Testis (tissue), 3 donors: ENCODE data around the gene FREY1. TPM values are rescaled to one million over a fixed set of nuclear protein-coding genes. Genes with fewer than 3 reads are reported as not detected.

Experiments used
- DNase-seq: peaks from one replicate; pipeline ENCODE4 v3.0.0-alpha.2; 2019
- H3K27ac ChIP-seq, 2 donors: fragments of 200-600 bp; sonication (generic); one replicate each; pipeline ENCODE4 v1.5.1; 2019
- H3K27me3 ChIP-seq: fragments of 200-600 bp; sonication (generic); one replicate; pipeline ENCODE4 v1.5.1; 2019
- H3K36me3 ChIP-seq: fragments of 200-600 bp; sonication (generic); one replicate; pipeline ENCODE4 v1.5.1; 2017; ENCODE audit warnings: low read depth; ENCODE audit errors: missing control alignments
- H3K4me1 ChIP-seq: fragments of 200-600 bp; sonication (generic); one replicate; pipeline ENCODE4 v1.5.1; 2019
- H3K4me3 ChIP-seq, 2 donors: fragments of 200-600 bp; sonication (generic); one replicate each; pipeline ENCODE4 v1.5.1; 2017 to 2019
- H3K9me3 ChIP-seq: fragments of 200-600 bp; sonication (generic); one replicate; pipeline ENCODE4 v1.5.1; 2017
- CTCF ChIP-seq, 3 experiments: fragments of 450-650 bp in 2 of 3; fragments of 200-600 bp in 1 of 3; sonication (generic) in 1 of 3; IDR thresholded peaks; one replicate each; pipeline ENCODE4 v1.5.1; 2016 to 2019; ENCODE audit warnings: antibody characterized with exemption in 3 of 3, mild to moderate bottlenecking in 2 of 3, moderate library complexity in 1 of 3
- POLR2A ChIP-seq: fragments of 450-650 bp; IDR thresholded peaks from one replicate; pipeline ENCODE4 v1.6.1; 2017; ENCODE audit warnings: antibody characterized with exemption, mild to moderate bottlenecking, moderate library complexity
- WGBS, 2 donors: methylation state at CpG; one replicate each; pipeline ENCODE4 v1.1.5; 2018; 5-methylcytosine and 5-hydroxymethylcytosine counted together
- intact Hi-C: fragments of 100-400 bp; cut with DNase I; formaldehyde crosslinking; loops from one replicate; pipeline ENCODE4 v1.15.1; 2023; ENCODE audit warnings: low total_unique reads
- polyA plus RNA-seq: library from polyadenylated mRNA; stranded (reverse); fragments of 350-450 nt; fragmentation: Illumina TruSeq; extraction: RNeasy Lipid Tissue Mini Kit (QIAGEN cat#74804); gene quantifications from one replicate; pipeline ENCODE4 v1.2.3, GENCODE V29; 2014; ENCODE audit warnings: low read depth, low replicate concordance; ENCODE audit not compliant: insufficient read depth
- total RNA-seq, 2 donors: library from RNA; depleted of rRNA; stranded (reverse); fragments of >200 nt; gene quantifications; one replicate each; pipeline ENCODE4 v1.2.3, GENCODE V29; 2016

The FREY1 gene
- total and polyA plus RNA-seq, 3 donors from 2014 or later, result 19.2 to 59.2 (median 22.7) TPM

GRCh38 chr11:45917286-45917622 lies 10.2 kb upstream of the FREY1 start:
- no peaks in the 10 kb centered on the region for H3K27me3 ChIP-seq
- TF ChIP-seq POLR2A, result no peak
- TF ChIP-seq CTCF (IDR thresholded peaks at IDR 0.05), result no peak
- peaks cover 19% of the 10 kb centered on the region for H3K4me1 ChIP-seq
- intact Hi-C loops, result no loop called here
- H3K36me3 ChIP-seq, result no peaks in the 10 kb centered on the region
- DNase-seq, result no peak
- peak overlapping the region; percentile 72 to 88 for H3K4me3 ChIP-seq
- H3K27ac ChIP-seq, result peak overlapping the region; percentile 69 to 85
- WGBS, 2 donors, result 3 to 4% methylated on average over 15 to 16 of the region's 16 CpGs
- no peaks in the 10 kb centered on the region for H3K9me3 ChIP-seq

GRCh38 chr11:45915446-45915845 lies 8.4 kb upstream of the FREY1 start:
- WGBS, 2 donors, result 75 to 79% methylated on average over 8 to 13 of the region's 13 CpGs
- Histone ChIP-seq H3K27me3 (no peaks in the 10 kb centered on the region), H3K9me3 (no peaks in the 10 kb centered on the region), H3K4me3 (no peak overlapping the region), H3K27ac (no peak overlapping the region), H3K36me3 (no peaks in the 10 kb centered on the region), H3K4me1 (peaks cover 8% of the 10 kb centered on the region)
- TF ChIP-seq CTCF (IDR thresholded peaks at IDR 0.05) (no peak), POLR2A (no peak)
- DNase-seq, result no peak
- intact Hi-C loops, result no loop called here

GRCh38 chr11:45913942-45914635 lies 7.0 kb upstream of the FREY1 start:
- intact Hi-C loops, result no loop called here
- WGBS, 2 donors, result 83 to 89% methylated on average over 17 of the region's 22 CpGs
- no peak for DNase-seq
- Histone ChIP-seq H3K27me3 (no peaks in the 10 kb centered on the region), H3K4me3 (no peak overlapping the region), H3K4me1 (peaks cover 8% of the 10 kb centered on the region), H3K36me3 (no peaks in the 10 kb centered on the region), H3K27ac (no peak overlapping the region), H3K9me3 (no peaks in the 10 kb centered on the region)
- no peak for TF ChIP-seq POLR2A
- TF ChIP-seq CTCF (IDR thresholded peaks at IDR 0.05), result no peak

GRCh38 chr11:45913514-45913913 lies 6.4 kb upstream of the FREY1 start:
- H3K9me3 ChIP-seq, result no peaks in the 10 kb centered on the region
- H3K27ac ChIP-seq, result no peak overlapping the region
- H3K36me3 ChIP-seq, result no peaks in the 10 kb centered on the region
- 95 to 97% methylated on average over 13 to 19 of the region's 19 CpGs for WGBS, 2 donors
- peaks cover 8% of the 10 kb centered on the region for H3K4me1 ChIP-seq
- H3K4me3 ChIP-seq, result no peak overlapping the region
- TF ChIP-seq CTCF (IDR thresholded peaks at IDR 0.05), result no peak
- TF ChIP-seq POLR2A, result no peak
- H3K27me3 ChIP-seq, result no peaks in the 10 kb centered on the region
- intact Hi-C loops, result no loop called here
- DNase-seq, result no peak

- no peaks in the 10 kb centered on the region for H3K27me3 ChIP-seq
- no peak overlapping the region for H3K27ac ChIP-seq
- H3K4me3 ChIP-seq, result no peak overlapping the region
- H3K36me3 ChIP-seq, result no peaks in the 10 kb centered on the region
- 78 to 89% methylated on average over 9 of the region's 9 CpGs for WGBS, 2 donors
- intact Hi-C loops, result no loop called here
- H3K9me3 ChIP-seq, result no peaks in the 10 kb centered on the region
- no peak for DNase-seq
- no peaks in the 10 kb centered on the region for H3K4me1 ChIP-seq
- TF ChIP-seq POLR2A, result no peak
- no peak for TF ChIP-seq CTCF (IDR thresholded peaks at IDR 0.05)
These were observed 3.6 kb upstream of the FREY1 start for GRCh38 chr11:45910623-45911022.
